Measurements from ENCODE around the gene RXFP4. TPM values are rescaled to one million over a fixed set of nuclear protein-coding genes. Genes with fewer than 3 reads are reported as not detected.

Gene RXFP4
- total RNA-seq, 1 experiment from 2014 or later = not detected

DNA sequence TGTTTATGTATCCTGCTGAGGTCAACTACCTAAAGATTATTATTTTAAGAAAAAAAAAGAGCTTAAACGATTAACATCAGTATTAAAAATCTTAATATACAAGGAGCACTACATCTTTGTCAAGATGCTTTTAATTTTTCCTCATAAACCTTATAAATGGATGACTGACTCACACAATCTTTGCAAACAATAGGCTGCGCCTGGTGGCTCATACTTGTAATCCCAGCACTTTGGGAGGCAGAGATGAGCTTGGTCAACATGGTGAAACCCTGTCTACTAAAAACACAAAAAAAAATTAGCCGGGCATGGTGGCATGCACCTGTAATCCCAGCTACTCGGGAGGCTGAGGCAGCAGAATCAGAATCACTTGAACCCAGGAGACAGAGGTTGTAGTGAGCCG, 9.0 kb upstream of the RXFP4 start:
- no peaks in the 10 kb centered on the region for H4K20me1 ChIP-seq (ENCODE audit: control insufficient read depth, insufficient read depth, insufficient read length)
- TF ChIP-seq CTCF (conservative IDR thresholded peaks at IDR 0.05) = no peak

More for the DNA sequence above, 9.0 kb upstream of the RXFP4 start:
- Histone ChIP-seq H3K18ac (ENCODE audit: insufficient read length, low read depth, low read length) (no peak overlapping the region), H2BK5ac (ENCODE audit: insufficient read length, low read length) (no peak overlapping the region), H3K23me2 (ENCODE audit: insufficient read length, low read depth, low read length, poor library complexity, severe bottlenecking) (peaks cover 6% of the 10 kb centered on the region), H3K27ac (ENCODE audit: insufficient read length, low read depth, low read length) (no peak overlapping the region), H3K9me3 (ENCODE audit: control insufficient read depth, low read depth, low read length) (no peaks in the 10 kb centered on the region), H3T11ph (ENCODE audit: low read length) (no peak overlapping the region), H3K56ac (ENCODE audit: insufficient read length, low read depth, low read length) (no peak overlapping the region), H3K23ac (ENCODE audit: insufficient read length, low read depth, low read length) (no peak overlapping the region), H2BK12ac (ENCODE audit: insufficient read length, low read depth, low read length) (no peak overlapping the region), H4K8ac (replicated peaks; ENCODE audit: insufficient read length, low read depth, low read length) (no peak overlapping the region), H3K4me1 (ENCODE audit: insufficient read depth, low read length) (no peaks in the 10 kb centered on the region; the same call in 1 of the 2 replicates), H4K5ac (ENCODE audit: insufficient read length, low read depth, low read length) (no peak overlapping the region), H4K91ac (ENCODE audit: insufficient read length, low read depth, low read length) (no peak overlapping the region), H2AK5ac (ENCODE audit: insufficient read length, low read length) (no peak overlapping the region), H3K79me2 (ENCODE audit: insufficient read depth, low read length) (peaks cover 19% of the 10 kb centered on the region; the same call in 1 of the 2 replicates), H3K9ac (ENCODE audit: extremely low read depth, insufficient read length, low read length) (no peak overlapping the region), H2AFZ (ENCODE audit: low read length) (no peak overlapping the region), H2BK120ac (ENCODE audit: low read depth, low read length, poor library complexity, severe bottlenecking) (no peak overlapping the region), H3K4ac (ENCODE audit: low read depth, low read length) (no peak overlapping the region), H3K14ac (ENCODE audit: insufficient read depth, low read length) (no peak overlapping the region), H2BK15ac (ENCODE audit: low read depth, low read length) (no peak overlapping the region), H3K27me3 (ENCODE audit: insufficient read depth, low read length) (no peaks in the 10 kb centered on the region), H3K4me2 (ENCODE audit: insufficient read depth, insufficient read length, low read length) (no peak overlapping the region), H2BK20ac (ENCODE audit: low read depth, low read length, poor library complexity, severe bottlenecking) (no peak overlapping the region), H3K79me1 (ENCODE audit: insufficient read depth, low read depth, low read length, poor library complexity, severe bottlenecking) (peaks cover 9% of the 10 kb centered on the region)
- H3K4me3 Mint-ChIP-seq = peak overlapping the region in 1 of 2 experiments; percentile 65; a peak in 4 of 5 replicates
- no peaks in the 10 kb centered on the region for H3K9me3 Mint-ChIP-seq
- no peak for DNase-seq
- peaks cover 17 to 21% of the 10 kb centered on the region in 2 experiments for H3K4me1 Mint-ChIP-seq
- H3K27me3 Mint-ChIP-seq (ENCODE audit: low read depth) = no peaks in the 10 kb centered on the region
- WGBS (ENCODE audit: extremely low coverage, insufficient read length, low lambda C conversion rate) = no CpG with 5 or more reads among the region's 5 CpGs
- peaks cover 32 to 44% (median 36%) of the 10 kb centered on the region in 3 experiments for H3K36me3 Mint-ChIP-seq (ENCODE audit: insufficient read depth in 1 of 3, low read depth in 3 of 3)
- 0 out of 7 replicates have a peak overlapping the region, but pooled peaks of 1 of the 3 experiments have one; percentile 36 for H3K27ac Mint-ChIP-seq
